Testis (tissue), 2 donors: ENCODE measurements around the gene VCL.

ENCODE experiments used
- CTCF ChIP-seq, 3 experiments: fragments of 450-650 bp in 2 of 3; fragments of 200-600 bp in 1 of 3; sonication (generic) in 1 of 3; IDR thresholded peaks; one replicate each; pipeline ENCODE4 v1.5.1; 2016 to 2019; ENCODE audit warnings: antibody characterized with exemption in 3 of 3, mild to moderate bottlenecking in 2 of 3, moderate library complexity in 1 of 3
- POLR2A ChIP-seq: fragments of 450-650 bp; IDR thresholded peaks from one replicate; pipeline ENCODE4 v1.6.1; 2017; ENCODE audit warnings: antibody characterized with exemption, mild to moderate bottlenecking, moderate library complexity

- TF ChIP-seq CTCF (IDR thresholded peaks at IDR 0.05): no peak
- no peak for TF ChIP-seq POLR2A
These were observed 155.8 kb downstream of the VCL start for GRCh38 chr10:74153676-74154075.
